Measurements from ENCODE around the gene PIGR. TPM values are rescaled to one million over a fixed set of nuclear protein-coding genes. Genes with fewer than 3 reads are reported as not detected.

PIGR gene
- total and polyA plus RNA-seq, 7 donors: 0.06 to 0.64 (median 0.48) TPM

DNA sequence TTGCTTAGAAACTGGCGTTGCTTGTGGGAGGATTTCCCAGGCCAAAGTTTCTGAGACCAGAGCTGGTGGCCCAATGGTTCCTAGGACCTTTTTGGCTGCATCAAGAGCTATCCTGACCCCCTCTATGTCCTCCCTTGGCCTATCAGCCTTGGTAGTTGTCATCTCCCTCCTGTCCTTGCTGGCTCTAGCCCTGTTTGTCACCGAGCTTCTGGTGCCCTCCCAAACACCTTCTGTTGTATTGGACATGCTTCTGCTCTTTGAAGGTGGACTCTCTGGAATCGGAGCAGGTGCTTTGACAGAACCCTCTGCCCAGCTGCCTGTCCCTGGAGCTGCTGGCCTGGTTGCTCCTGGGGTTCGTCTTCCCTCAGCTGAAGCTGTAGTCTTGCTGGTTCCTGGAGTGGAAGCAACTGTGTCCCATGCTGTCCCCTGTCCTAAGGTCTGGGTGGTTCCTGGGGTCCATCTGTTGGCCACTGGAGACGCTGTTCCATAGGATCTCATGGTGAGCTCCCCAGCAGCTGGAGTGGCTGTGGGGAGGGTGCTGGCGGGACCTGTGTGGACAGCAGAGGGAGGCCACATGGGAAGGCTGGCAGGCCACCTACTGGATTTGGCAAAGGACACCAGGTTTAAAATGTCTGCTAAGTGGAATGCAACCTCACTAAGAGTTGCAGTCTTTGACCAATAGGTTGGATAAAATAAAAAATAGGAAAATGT, 14.6 kb upstream of the PIGR start:
- H3K27ac ChIP-seq: no peak overlapping the region
- no peak overlapping the region for H3K4me3 ChIP-seq
- WGBS, 3 donors: 70 to 78% (median 75%) methylated on average over 6 of the region's 6 CpGs
- H3K4me1 ChIP-seq: no peaks in the 10 kb centered on the region
- H3K27me3 ChIP-seq (ENCODE audit: insufficient read depth in 3 of 3, low read length in 2 of 3): no peaks in the 10 kb centered on the region
- DNase-seq (no peak), ATAC-seq (no peak)
- intact Hi-C loops (cut with DNase I): no loop called here
- no peaks in the 10 kb centered on the region for H3K36me3 ChIP-seq (ENCODE audit: insufficient read depth in 1 of 2, low read depth in 1 of 2)
- TF ChIP-seq, protein P1, sequence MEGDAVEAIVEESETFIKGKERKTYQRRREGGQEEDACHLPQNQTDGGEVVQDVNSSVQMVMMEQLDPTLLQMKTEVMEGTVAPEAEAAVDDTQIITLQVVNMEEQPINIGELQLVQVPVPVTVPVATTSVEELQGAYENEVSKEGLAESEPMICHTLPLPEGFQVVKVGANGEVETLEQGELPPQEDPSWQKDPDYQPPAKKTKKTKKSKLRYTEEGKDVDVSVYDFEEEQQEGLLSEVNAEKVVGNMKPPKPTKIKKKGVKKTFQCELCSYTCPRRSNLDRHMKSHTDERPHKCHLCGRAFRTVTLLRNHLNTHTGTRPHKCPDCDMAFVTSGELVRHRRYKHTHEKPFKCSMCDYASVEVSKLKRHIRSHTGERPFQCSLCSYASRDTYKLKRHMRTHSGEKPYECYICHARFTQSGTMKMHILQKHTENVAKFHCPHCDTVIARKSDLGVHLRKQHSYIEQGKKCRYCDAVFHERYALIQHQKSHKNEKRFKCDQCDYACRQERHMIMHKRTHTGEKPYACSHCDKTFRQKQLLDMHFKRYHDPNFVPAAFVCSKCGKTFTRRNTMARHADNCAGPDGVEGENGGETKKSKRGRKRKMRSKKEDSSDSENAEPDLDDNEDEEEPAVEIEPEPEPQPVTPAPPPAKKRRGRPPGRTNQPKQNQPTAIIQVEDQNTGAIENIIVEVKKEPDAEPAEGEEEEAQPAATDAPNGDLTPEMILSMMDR (IDR thresholded peaks at IDR 0.05): no peak
- H3K9me3 ChIP-seq: no peaks in the 10 kb centered on the region

DNA sequence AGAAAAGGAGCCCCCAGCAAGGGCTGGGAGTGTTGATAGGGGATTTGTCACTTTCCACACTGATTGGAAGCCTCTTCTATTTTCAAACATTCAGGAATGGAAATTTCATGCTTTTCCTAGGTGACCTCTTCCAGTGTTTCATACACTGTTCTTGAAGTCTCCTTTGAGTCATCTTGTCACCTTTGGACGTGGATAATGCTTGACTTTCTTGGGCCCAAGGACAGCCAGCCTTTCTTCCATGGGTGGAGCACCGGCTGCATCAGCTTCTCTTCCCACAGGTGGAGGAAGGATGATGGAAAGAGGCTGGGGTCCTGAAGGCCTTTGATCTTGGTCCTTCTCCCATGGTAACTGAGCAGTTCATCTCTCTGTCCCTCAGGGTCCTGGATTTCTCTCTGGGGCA, 11.9 kb upstream of the PIGR start:
- Histone ChIP-seq H3K27me3 (ENCODE audit: insufficient read depth in 3 of 3, low read length in 2 of 3) (no peaks in the 10 kb centered on the region), H3K27ac (no peak overlapping the region), H3K4me3 (no peak overlapping the region), H3K9me3 (no peaks in the 10 kb centered on the region), H3K4me1 (no peaks in the 10 kb centered on the region), H3K36me3 (ENCODE audit: insufficient read depth in 1 of 2, low read depth in 1 of 2) (no peaks in the 10 kb centered on the region)
- 75 to 89% (median 79%) methylated on average over 2 of the region's 2 CpGs for WGBS, 3 donors
- intact Hi-C loops (cut with DNase I): no loop called here
- TF ChIP-seq, protein P1 (IDR thresholded peaks at IDR 0.05): no peak
- no peak for ATAC-seq
- DNase-seq: no peak

DNA sequence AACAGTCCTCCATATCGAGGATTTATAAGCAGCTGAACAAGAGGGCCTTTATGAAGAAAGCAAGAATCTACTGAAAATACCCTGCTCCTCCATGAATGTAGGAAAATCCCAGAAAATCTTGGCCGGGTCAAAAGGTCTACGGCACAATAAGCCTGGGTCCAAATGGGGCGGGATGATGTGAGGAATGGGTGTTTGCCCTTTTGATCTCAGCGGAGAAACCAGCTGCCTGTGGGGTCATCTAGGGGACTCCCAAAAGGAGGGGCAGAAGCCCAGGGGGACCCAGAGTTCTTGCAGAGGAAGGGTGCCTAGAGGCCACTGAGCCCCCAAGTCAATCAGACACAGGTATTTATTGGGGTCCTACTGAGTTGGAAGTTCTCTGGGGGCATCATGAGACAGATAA, 11.4 kb upstream of the PIGR start:
- Histone ChIP-seq H3K9me3 (no peaks in the 10 kb centered on the region), H3K27ac (no peak overlapping the region), H3K4me1 (no peaks in the 10 kb centered on the region), H3K4me3 (no peak overlapping the region), H3K27me3 (ENCODE audit: insufficient read depth in 3 of 3, low read length in 2 of 3) (no peaks in the 10 kb centered on the region), H3K36me3 (ENCODE audit: insufficient read depth in 1 of 2, low read depth in 1 of 2) (no peaks in the 10 kb centered on the region)
- intact Hi-C loops (cut with DNase I): no loop called here
- ATAC-seq (no peak), DNase-seq (no peak)
- WGBS, 3 donors: 55 to 66% (median 59%) methylated on average over 5 of the region's 5 CpGs
- TF ChIP-seq, protein P1 (IDR thresholded peaks at IDR 0.05): no peak

DNA sequence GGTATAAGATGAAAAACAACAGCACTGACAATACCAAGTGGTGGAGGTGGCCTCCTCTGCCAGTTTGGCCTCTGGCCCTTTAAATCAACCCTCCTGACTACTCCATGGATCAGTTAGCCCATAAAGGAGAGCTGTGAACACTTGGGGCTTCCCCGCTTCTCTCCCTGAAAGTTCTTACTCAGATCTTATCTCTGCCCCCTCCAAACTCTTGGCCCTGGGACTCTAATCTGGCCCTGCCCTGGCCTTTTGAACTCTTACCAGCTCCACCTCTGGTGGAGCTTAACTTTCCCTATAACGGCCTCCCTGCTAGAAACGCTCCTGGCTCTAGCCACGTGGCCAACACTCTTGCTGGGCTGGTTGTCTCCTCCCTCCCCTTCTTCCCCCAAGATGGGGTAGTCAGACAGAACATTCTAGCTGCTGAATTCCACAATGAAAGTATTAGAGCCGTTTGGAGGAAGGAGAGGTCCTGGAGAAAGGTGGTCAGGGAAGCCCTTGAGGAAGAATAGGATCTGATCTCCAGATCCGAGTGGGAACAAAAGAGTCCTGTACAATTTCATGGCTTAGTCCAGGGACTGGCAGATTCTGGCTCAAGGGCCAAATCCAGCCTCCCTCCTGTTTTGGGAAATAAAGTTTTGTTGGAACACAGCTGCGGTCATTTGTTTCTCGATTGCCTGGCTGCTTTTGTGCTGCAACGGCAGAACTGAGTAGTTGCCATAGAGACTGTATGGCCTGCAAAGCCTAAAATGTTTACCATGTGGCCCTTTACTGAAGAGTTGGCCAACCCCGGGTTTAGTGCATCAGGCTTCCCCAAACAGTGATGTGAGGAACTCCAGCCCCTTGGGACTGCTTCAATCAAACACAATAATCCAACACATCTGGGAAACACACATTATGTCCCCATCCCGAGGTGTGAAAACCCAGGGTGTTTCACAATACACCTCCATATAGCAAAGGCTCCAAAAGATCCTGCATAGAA, 9.5 kb upstream of the PIGR start:
- ATAC-seq: no peak
- TF ChIP-seq, protein P1 (IDR thresholded peaks at IDR 0.05): no peak

More for the DNA sequence above, 9.5 kb upstream of the PIGR start:
- Histone ChIP-seq H3K9me3 (no peaks in the 10 kb centered on the region), H3K27me3 (ENCODE audit: insufficient read depth in 3 of 3, low read length in 2 of 3) (no peaks in the 10 kb centered on the region), H3K27ac (no peak overlapping the region), H3K36me3 (ENCODE audit: insufficient read depth in 1 of 2, low read depth in 1 of 2) (no peaks in the 10 kb centered on the region), H3K4me3 (no peak overlapping the region), H3K4me1 (no peaks in the 10 kb centered on the region)
- WGBS, 3 donors: 39 to 47% (median 41%) methylated on average over 11 of the region's 11 CpGs
- intact Hi-C loops (cut with DNase I): no loop called here
- no peak for DNase-seq
